Middle frontal gyrus (tissue), 1 donor: ENCODE results near the gene OR2T29.
"Not testable (repeated sequence)": the region's sequence is repeated elsewhere in the genome, so short reads cannot be mapped to it uniquely, and the experiment has no call there.

Experiments used
- DNase-seq: peaks from one replicate; pipeline ENCODE4 v3.0.0-alpha.2; 2015; ENCODE audit warnings: low spot score; ENCODE audit errors: extremely low spot score

The OR2T29 gene, protein sequence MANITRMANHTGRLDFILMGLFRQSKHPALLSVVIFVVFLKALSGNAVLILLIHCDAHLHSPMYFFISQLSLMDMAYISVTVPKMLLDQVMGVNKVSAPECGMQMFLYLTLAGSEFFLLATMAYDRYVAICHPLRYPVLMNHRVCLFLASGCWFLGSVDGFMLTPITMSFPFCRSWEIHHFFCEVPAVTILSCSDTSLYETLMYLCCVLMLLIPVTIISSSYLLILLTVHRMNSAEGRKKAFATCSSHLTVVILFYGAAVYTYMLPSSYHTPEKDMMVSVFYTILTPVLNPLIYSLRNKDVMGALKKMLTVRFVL

DNA sequence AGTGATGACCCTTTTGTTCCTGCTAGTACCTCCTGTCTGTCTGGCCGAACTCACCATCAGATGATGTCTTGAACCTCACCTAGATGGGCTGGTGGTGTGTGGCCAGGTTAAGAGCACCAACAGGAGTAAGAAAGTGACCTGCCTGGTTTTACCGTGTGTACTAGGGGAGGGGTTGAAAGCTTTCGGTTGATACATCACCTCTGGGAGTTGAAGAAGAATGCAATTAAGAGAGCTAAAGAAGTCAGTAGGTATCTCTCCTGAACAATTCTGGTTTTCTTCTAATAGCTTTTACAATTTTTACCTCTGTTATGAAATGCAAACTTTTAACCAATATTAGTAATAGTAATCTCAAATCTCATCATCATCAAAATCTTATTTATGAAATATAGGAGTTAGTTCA lies at the start of gene OR2T29:
OR2T29 (minus strand) TSS at position 101 of the 400 bp plus-strand sequence. CDS start 3,281 bp downstream, outside the sequence.
- not testable (repeated sequence) for DNase-seq

GRCh38 chr1:248611883-248612414 lies 49.4 kb upstream of the OR2T29 start:
- DNase-seq: no peak

DNA sequence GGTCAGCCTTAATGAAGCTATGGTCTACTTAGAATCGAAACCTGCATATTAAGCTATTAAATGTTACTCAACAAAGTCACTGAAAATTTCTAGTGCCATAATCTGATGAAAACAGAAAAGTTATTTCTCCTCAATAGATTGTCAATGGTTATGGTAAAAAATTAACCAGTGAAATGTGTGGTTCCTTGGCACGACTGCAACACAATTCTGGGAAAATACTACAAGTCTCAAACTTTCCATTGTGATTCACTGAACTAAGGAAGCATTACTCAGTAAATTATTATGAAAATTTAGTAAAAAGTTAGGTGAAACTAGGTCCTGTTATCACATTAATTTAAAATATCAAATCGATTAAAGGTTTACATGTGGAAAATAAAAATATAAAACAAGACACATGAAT lies 47.7 kb upstream of the OR2T29 start:
- no peak for DNase-seq

- DNase-seq: no peak
These were observed 36.8 kb upstream of the OR2T29 start for GRCh38 chr1:248599396-248599795.

- no peak for DNase-seq
These were observed 35.0 kb upstream of the OR2T29 start, which contains the start of gene OR2T10 for GRCh38 chr1:248597589-248597988. Gene OR2T10, minus strand, starts transcription at chr1:248597700. Its CDS starts 3,932 bp downstream, at chr1:248593768.

- no peak for DNase-seq
These were observed 34.0 kb upstream of the OR2T29 start for GRCh38 chr1:248596615-248597014.

GRCh38 chr1:248593226-248593625 lies 30.7 kb upstream of the OR2T29 start:
- DNase-seq: no peak

DNA sequence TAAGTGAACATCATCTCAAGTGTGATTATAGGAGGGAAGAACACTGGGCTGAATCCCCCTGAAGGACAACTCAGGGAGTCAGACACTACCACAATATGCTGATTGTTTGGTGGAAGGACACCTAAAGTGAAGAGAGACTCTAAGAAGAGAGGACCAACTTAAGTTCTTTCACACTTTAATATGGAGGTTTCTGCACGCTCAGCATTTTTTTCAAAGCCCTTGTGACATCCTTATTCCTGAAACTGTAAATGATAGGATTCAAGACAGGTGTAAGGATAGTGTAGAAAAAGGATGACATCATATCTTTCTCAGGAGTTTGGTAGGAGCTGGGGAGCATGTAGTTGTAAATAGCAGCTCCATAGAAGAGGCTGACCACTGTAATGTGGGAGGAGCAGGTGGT lies 30.1 kb upstream of the OR2T29 start:
- DNase-seq: no peak

DNA sequence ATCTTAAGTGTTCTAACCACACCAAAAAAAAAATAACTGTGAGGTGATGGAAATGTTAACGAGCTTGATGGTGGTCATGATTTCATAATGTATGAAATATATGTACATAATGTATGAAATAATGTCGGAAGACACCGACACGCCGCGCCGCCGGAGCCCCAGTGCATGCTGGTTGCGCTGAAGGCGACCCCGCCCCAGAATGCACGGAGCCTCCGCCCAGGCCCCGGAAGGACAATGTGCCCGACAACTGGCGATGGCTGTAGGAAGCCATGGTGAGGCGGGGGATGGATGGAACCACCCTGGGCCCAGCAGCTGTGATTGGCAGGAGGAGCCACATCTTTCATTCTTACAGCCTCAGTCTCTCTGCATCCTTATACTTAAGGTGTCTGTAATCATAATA lies 27.5 kb upstream of the OR2T29 start:
- DNase-seq: no peak

- no peak for DNase-seq
These were observed 26.8 kb upstream of the OR2T29 start for GRCh38 chr1:248589334-248589733.

GRCh38 chr1:248585266-248585665 lies 22.7 kb upstream of the OR2T29 start:
- DNase-seq: no peak

- no peak for DNase-seq
These were observed 13.8 kb upstream of the OR2T29 start for GRCh38 chr1:248576260-248576980.

DNA sequence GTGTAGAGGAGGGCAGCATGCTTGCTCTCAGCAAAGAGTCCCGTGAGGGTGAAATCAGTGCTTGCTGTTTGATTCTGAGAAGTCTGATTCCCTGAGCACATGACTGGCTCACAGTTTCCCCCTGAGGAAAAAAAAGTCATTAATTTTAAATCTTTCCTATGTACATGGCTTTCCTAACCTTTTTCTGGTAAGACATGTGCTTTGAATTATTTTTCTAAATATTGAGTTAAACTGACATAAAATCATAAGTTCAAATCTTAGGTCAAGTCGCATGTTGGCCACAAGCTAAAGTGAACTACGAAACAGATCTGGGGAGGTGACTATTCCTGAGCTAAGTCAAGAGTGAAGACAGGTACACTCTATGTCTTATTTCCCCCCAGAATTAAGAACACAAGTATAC lies 12.1 kb upstream of the OR2T29 start, which contains the start of gene OR2T34:
OR2T34 (minus strand) TSS at position 101 of the 400 bp plus-strand sequence; CDS start at position 101, 0 bp downstream.
- DNase-seq: not testable (repeated sequence)

- DNase-seq: not testable (repeated sequence)
These were observed 11.3 kb upstream of the OR2T29 start for GRCh38 chr1:248573856-248574255.

- DNase-seq: not testable (repeated sequence)
These were observed 9.5 kb upstream of the OR2T29 start for GRCh38 chr1:248572049-248572448.

DNA sequence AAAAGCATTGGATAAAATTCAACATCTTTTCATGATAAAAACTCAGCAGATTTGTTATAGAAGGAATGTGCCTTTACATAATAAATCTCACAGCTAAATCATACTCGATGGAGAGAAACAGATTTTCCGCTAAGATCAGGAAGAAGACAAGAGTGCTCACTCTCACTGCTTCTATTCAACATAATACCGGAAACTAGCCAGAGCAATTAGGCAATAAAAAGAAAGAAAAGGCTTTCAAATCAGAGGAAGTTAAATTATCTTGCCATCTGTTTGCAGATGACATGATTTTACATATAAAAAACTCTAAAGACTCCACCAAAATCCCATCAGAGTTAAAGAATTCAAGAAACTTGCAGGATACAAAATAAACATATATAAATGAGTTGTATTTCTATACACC lies 8.2 kb upstream of the OR2T29 start:
- DNase-seq: not testable (repeated sequence)

GRCh38 chr1:248569049-248569448 lies 6.5 kb upstream of the OR2T29 start:
- not testable (repeated sequence) for DNase-seq

GRCh38 chr1:248565530-248566373 lies 3.2 kb upstream of the OR2T29 start:
- not testable (repeated sequence) for DNase-seq

GRCh38 chr1:248551027-248551426 lies 11.5 kb downstream of the OR2T29 start:
- not testable (repeated sequence) for DNase-seq

DNA sequence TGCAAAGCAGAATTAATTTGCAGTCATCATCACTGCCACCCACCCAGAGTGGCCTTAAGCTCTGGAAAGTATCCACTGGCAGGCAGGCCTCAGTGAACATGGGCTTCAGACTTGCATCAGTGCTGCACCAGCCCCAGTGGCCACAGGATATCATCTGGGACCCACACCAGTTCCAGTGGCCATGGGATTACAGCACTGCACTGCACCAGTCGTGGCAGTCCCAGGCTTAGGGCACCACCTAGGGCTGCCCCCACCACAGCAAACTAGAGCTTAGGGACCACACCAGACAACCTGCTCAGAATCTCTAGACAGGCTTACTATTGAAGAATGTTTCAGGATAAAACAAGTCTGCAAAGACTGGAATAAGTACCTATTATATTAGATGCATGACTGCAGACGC lies 15.2 kb downstream of the OR2T29 start:
- not testable (repeated sequence) for DNase-seq

DNA sequence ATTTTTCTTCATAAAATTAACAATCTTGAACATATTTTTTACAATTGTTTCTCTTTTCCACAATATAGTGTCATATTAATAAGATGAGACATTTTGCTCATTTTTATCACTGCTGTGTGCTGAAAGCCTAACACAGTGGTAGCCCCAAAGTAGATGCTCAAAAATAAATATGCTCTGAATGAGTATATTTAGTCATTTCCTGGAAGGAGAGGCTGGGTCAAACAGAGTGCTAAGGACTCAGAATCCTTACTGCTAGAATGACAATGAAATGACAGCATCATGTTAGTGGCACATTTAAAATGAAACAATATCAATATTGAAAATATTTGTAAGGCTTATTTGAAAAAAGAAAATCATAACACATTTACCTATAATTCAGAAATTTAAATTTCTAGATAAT lies 25.1 kb downstream of the OR2T29 start:
- DNase-seq: not testable (repeated sequence)
